Epithelial cell of prostate (primary cell): ENCODE results near the gene ZKSCAN3.
"Not testable (repeated sequence)": the region's sequence is repeated elsewhere in the genome, so short reads cannot be mapped to it uniquely, and the experiment has no call there.

Experiments
- DNase-seq: peaks from one replicate; pipeline ENCODE4 v3.0.0-alpha.2; 2011; ENCODE audit warnings: low read depth, low spot score
- H3K27ac ChIP-seq: fragments of 450-650 bp; 2 replicates; pipeline ENCODE4 v1.5.1; 2017; ENCODE audit warnings: mild to moderate bottlenecking

The ZKSCAN3 gene

GRCh38 chr6:28371280-28371679 lies 21.5 kb downstream of the ZKSCAN3 start:
- no peak for DNase-seq
- no peak overlapping the region for H3K27ac ChIP-seq

- H3K27ac ChIP-seq: no peak overlapping the region
- no peak for DNase-seq
These were observed 22.1 kb downstream of the ZKSCAN3 start for GRCh38 chr6:28371706-28372451.

- no peak for DNase-seq
- no peak overlapping the region for H3K27ac ChIP-seq
These were observed 24.2 kb downstream of the ZKSCAN3 start for GRCh38 chr6:28373925-28374324.

- no peak for DNase-seq
- no peak overlapping the region for H3K27ac ChIP-seq
These were observed 28.1 kb downstream of the ZKSCAN3 start for GRCh38 chr6:28377879-28378278.

- no peak overlapping the region for H3K27ac ChIP-seq
- DNase-seq: no peak
These were observed 28.9 kb downstream of the ZKSCAN3 start for GRCh38 chr6:28378644-28379043.

GRCh38 chr6:28380381-28380780 lies 30.6 kb downstream of the ZKSCAN3 start:
- H3K27ac ChIP-seq: no peak overlapping the region
- no peak for DNase-seq

GRCh38 chr6:28383235-28384142 lies 33.7 kb downstream of the ZKSCAN3 start:
- peak; percentile 29 for DNase-seq
- H3K27ac ChIP-seq: peak overlapping the region; percentile 53

- DNase-seq: no peak
These were observed 34.4 kb downstream of the ZKSCAN3 start for GRCh38 chr6:28384143-28384533.

GRCh38 chr6:28390688-28391087 lies 40.9 kb downstream of the ZKSCAN3 start:
- no peak for DNase-seq
- H3K27ac ChIP-seq: no peak overlapping the region

More at GRCh38 chr6:28384143-28384533, 34.4 kb downstream of the ZKSCAN3 start:
- peak overlapping the region; percentile 53 for H3K27ac ChIP-seq

GRCh38 chr6:28393912-28394662 lies 44.3 kb downstream of the ZKSCAN3 start:
- no peak overlapping the region for H3K27ac ChIP-seq
- no peak for DNase-seq

- DNase-seq: no peak
- no peak overlapping the region for H3K27ac ChIP-seq
These were observed 46.2 kb downstream of the ZKSCAN3 start for GRCh38 chr6:28395918-28396317.

- no peak for DNase-seq
- peak within 1 kb of the TSS; percentile 57 for H3K27ac ChIP-seq
These were observed 49.8 kb downstream of the ZKSCAN3 start, which contains the start of gene ZSCAN12 for GRCh38 chr6:28399350-28400121. Gene ZSCAN12, minus strand, starts transcription at chr6:28399747. Its CDS starts 1,342 bp downstream, at chr6:28398405.

- DNase-seq: no peak
- peak overlapping the region; percentile 57 for H3K27ac ChIP-seq
These were observed 50.3 kb downstream of the ZKSCAN3 start for GRCh38 chr6:28400122-28400451.

- DNase-seq: peak; percentile 41
- no peak overlapping the region for H3K27ac ChIP-seq
These were observed 51.4 kb downstream of the ZKSCAN3 start for GRCh38 chr6:28401172-28401571.

- no peak for DNase-seq
These were observed 52.5 kb downstream of the ZKSCAN3 start for GRCh38 chr6:28402197-28402596.

GRCh38 chr6:28403923-28404322 lies 54.2 kb downstream of the ZKSCAN3 start:
- H3K27ac ChIP-seq, DNase-seq: not testable (repeated sequence)

More at GRCh38 chr6:28402197-28402596, 52.5 kb downstream of the ZKSCAN3 start:
- no peak overlapping the region for H3K27ac ChIP-seq

GRCh38 chr6:28407401-28407800 lies 57.7 kb downstream of the ZKSCAN3 start:
- H3K27ac ChIP-seq: no peak overlapping the region
- DNase-seq: no peak

- DNase-seq: no peak
- H3K27ac ChIP-seq: no peak overlapping the region
These were observed 58.5 kb downstream of the ZKSCAN3 start for GRCh38 chr6:28408076-28408802.

- no peak overlapping the region for H3K27ac ChIP-seq
- DNase-seq: no peak
These were observed 61.0 kb downstream of the ZKSCAN3 start for GRCh38 chr6:28410767-28411166.
